RWPE2 (cell line): ENCODE results near the gene TNFRSF13B.
"Not testable (repeated sequence)": the region's sequence is repeated elsewhere in the genome, so short reads cannot be mapped to it uniquely, and the experiment has no call there.

ENCODE experiments used
- ATAC-seq: fragments of 200-7000 bp; cut with Tn5 transposase; 3 replicates; pipeline ENCODE4 v1.9.1; 2021; ENCODE audit warnings: low read depth
- DNase-seq: peaks from one replicate; pipeline ENCODE4 v3.0.0-alpha.2; 2020; ENCODE audit warnings: low spot score
- H3K27ac ChIP-seq: fragments of 450-650 bp; 2 replicates; pipeline ENCODE4 v1.5.1; 2017; ENCODE audit warnings: mild to moderate bottlenecking; ENCODE audit not compliant: poor library complexity, severe bottlenecking
- H3K27me3 ChIP-seq: fragments of 250-450 bp; sonication (Bioruptor Pico); 2 replicates; pipeline ENCODE4 v1.5.1; 2021; ENCODE audit warnings: mild to moderate bottlenecking, moderate library complexity; ENCODE audit not compliant: insufficient read depth, poor library complexity, severe bottlenecking
- H3K36me3 ChIP-seq: fragments of 250-450 bp; sonication (Bioruptor Pico); 2 replicates; pipeline ENCODE4 v1.5.1; 2020; ENCODE audit warnings: low read depth, mild to moderate bottlenecking, moderate library complexity
- H3K4me1 ChIP-seq: fragments of 250-450 bp; sonication (Bioruptor Pico); 2 replicates; pipeline ENCODE4 v1.5.1; 2021; ENCODE audit warnings: mild to moderate bottlenecking, moderate library complexity; ENCODE audit not compliant: insufficient read depth, poor library complexity, severe bottlenecking
- H3K4me3 ChIP-seq: fragments of 250-450 bp; sonication (Bioruptor Pico); 2 replicates; pipeline ENCODE4 v1.5.1; 2021; ENCODE audit warnings: mild to moderate bottlenecking, moderate library complexity; ENCODE audit not compliant: severe bottlenecking
- H3K9me3 ChIP-seq: fragments of 250-450 bp; sonication (Bioruptor Pico); 2 replicates; pipeline ENCODE4 v1.5.1; 2021; ENCODE audit warnings: mild to moderate bottlenecking, moderate library complexity; ENCODE audit not compliant: severe bottlenecking
- TF ChIP-seq, protein P1 (sequence below): fragments of 450-650 bp; IDR thresholded peaks from one replicate; pipeline ENCODE4 v1.5.1; 2017; ENCODE audit warnings: mild to moderate bottlenecking, moderate library complexity; ENCODE audit not compliant: poor library complexity, severe bottlenecking

TNFRSF13B gene

GRCh38 chr17:16892876-16893454 is 79.0 kb downstream of the TNFRSF13B start:
- not testable (repeated sequence) for H3K36me3 ChIP-seq

DNA sequence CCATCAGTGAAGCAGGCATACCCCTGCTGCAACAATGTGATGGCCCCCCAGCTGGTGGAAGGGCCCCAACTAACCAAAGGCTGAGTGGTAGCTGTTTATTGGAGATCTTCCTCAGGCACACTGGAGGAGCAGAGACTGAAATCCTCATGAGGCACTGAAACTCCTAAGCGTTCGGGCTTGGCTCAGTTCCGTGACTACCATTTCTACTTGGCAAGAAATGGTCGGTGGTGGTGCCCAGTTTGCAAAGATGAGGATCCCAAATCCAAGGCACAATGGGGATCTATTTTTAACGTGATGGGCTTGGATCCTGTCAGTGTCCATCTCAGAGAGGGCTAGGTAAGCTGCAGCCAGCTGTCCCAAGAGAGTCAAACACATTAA is 82.8 kb downstream of the TNFRSF13B start:
- H3K36me3 ChIP-seq = no peaks in the 10 kb centered on the region
- no peak overlapping the region for H3K27ac ChIP-seq
- ATAC-seq (no peak), DNase-seq (no peak)
- H3K9me3 ChIP-seq = no peaks in the 10 kb centered on the region
- H3K4me3 ChIP-seq = no peak overlapping the region
- H3K4me1 ChIP-seq = no peaks in the 10 kb centered on the region
- H3K27me3 ChIP-seq = no peaks in the 10 kb centered on the region
- TF ChIP-seq, protein P1, sequence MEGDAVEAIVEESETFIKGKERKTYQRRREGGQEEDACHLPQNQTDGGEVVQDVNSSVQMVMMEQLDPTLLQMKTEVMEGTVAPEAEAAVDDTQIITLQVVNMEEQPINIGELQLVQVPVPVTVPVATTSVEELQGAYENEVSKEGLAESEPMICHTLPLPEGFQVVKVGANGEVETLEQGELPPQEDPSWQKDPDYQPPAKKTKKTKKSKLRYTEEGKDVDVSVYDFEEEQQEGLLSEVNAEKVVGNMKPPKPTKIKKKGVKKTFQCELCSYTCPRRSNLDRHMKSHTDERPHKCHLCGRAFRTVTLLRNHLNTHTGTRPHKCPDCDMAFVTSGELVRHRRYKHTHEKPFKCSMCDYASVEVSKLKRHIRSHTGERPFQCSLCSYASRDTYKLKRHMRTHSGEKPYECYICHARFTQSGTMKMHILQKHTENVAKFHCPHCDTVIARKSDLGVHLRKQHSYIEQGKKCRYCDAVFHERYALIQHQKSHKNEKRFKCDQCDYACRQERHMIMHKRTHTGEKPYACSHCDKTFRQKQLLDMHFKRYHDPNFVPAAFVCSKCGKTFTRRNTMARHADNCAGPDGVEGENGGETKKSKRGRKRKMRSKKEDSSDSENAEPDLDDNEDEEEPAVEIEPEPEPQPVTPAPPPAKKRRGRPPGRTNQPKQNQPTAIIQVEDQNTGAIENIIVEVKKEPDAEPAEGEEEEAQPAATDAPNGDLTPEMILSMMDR = no peak

More at GRCh38 chr17:16892876-16893454, 79.0 kb downstream of the TNFRSF13B start:
- not testable (repeated sequence) for H3K4me1 ChIP-seq, H3K4me3 ChIP-seq, DNase-seq, ATAC-seq, H3K27me3 ChIP-seq, H3K27ac ChIP-seq, H3K9me3 ChIP-seq
